ENCODE data around the gene SALL2. TPM values are rescaled to one million over a fixed set of nuclear protein-coding genes. Genes with fewer than 3 reads are reported as not detected.
"Not testable (repeated sequence)": the region's sequence is repeated elsewhere in the genome, so short reads cannot be mapped to it uniquely, and the experiment has no call there.

The SALL2 gene
- total RNA-seq, result 11.2 TPM

DNA sequence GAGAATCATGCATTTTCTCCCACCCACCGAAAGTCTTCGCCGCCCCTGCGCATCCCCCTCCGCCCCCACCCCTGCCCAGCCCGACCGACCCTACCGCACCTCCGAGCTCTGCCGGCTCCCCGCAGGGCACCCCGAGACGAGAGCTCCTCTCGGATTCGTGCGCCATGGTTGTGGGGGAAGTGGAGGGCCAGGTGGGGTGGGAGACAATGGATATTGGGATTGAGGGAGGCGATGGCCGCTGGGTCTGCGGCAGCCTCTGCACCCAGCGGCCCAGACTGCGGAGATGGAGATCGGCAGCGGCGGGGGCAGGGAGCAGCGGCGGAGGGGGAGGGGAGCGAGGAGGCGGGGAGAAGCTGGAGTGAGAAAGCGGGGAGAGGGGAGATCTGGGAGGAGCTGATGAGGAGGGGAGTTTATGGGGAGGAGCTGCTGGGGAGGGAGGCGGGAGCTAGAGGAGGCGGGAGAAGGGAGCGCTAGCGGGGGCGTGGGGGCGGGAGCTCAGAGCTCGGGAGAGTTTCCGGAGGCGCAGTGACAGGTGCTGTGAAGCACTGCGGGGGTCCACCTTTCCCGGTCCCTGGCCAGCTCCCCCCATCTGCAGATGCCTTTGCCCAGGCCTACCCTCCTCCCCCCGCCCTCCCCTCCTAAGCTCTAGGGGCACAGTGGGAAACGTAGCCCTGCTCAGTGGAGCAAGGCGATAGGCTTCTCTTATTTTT is at the start of gene SALL2:
TSS of gene SALL2 (minus strand) at position 385 of the 710 bp plus-strand sequence. CDS start at position 166, 219 bp downstream.
- peak; percentile 74 for DNase-seq

DNA sequence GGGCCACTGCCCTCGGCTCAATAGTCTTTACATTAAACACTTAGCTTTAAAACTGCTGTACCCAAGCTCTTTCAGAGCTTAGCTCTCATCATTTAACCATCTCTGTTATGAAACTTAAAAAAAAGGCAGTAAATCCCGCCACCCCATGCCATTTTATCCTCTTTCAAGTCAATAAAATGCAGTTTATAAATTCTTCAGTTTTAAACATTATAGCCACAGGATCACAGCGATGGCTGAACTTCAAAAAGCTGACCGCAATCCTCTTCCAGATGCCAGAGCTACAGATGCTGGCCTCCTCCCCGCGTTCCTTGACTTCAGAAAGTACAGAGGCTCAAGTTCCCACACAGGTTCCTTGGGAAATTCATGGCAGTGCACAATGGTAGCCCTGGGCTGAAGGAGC is 49.5 kb upstream of the SALL2 start:
- DNase-seq, result no peak

DNA sequence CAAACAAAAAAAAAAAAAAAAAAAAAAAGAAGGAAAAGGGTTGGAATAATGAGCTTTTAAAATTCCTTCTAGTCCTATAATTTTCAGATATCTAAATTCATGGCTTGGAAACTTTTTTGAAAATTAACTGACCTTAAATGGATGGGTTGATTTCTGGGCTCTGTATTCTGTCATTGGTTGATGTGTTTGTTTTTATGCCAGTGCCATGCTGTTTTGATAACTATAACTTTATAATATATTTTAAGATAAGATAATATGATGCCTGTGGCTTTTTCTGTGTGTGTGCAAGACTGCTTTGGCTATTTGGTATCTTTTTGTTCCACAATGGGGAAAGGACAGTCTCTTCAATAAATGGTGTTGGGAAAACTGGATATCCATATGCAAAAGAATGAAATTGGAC is 46.5 kb upstream of the SALL2 start:
- DNase-seq, result no peak

DNA sequence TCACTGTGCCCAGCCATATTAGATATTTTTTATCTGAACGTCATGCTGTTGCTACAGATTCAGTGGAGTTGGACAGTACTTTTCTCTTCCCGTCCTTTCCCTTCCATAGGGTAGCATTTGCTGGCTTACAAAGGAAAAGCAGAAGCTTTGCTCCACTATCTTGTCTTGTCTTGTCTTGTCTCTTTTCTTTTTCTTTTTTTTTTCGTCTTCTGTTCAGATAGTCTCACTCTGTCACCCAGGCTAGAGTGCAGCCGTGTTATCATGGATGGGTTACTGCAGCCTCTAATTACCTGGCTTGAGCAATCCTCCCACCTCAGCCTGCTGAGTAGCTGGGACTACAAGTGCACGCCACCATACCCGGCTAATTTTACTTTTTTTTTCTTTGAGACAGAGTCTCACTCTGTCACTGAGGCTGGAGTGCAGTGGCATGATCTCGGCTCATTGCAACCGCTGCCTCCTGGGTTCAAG is 32.6 kb upstream of the SALL2 start:
- DNase-seq, result no peak

DNA sequence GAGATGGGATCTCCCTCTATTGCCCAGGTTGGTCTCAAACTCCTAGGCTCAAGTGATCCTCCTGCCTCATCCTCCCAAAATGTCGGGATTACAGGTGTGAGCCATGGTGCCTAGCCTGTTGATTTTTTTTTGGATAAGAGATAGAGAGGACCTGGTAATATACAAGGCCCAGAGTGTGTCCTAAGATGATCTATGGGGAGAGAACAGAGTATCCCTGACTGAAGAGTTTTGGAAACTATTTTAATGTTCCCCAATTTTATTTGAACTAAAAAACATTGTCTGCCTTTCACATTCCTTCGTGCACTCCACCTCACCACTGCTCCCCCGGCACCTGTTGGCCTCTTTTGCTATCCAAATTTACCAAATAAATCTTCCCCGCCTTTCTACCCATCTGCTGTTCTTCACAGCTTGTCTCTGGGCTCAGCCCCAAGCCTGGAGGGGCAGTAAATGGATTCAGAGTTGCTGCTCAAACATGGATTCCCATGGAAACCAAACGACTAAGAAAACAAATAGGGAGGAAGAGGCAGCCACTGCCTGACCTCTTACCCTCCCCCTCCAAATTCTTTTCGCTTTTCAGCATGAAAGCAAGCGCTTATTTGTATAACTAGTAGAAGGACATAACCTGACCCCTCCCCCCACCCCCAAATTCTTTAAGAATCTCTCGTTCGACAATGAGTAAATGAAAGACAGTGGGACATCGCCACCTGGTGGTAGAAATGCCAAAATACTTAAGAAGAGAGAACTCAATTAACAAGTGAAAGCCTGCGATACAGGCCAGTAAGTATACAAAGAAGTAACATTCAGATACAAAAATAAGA is 31.1 kb upstream of the SALL2 start:
- DNase-seq, result peak; percentile 24

DNA sequence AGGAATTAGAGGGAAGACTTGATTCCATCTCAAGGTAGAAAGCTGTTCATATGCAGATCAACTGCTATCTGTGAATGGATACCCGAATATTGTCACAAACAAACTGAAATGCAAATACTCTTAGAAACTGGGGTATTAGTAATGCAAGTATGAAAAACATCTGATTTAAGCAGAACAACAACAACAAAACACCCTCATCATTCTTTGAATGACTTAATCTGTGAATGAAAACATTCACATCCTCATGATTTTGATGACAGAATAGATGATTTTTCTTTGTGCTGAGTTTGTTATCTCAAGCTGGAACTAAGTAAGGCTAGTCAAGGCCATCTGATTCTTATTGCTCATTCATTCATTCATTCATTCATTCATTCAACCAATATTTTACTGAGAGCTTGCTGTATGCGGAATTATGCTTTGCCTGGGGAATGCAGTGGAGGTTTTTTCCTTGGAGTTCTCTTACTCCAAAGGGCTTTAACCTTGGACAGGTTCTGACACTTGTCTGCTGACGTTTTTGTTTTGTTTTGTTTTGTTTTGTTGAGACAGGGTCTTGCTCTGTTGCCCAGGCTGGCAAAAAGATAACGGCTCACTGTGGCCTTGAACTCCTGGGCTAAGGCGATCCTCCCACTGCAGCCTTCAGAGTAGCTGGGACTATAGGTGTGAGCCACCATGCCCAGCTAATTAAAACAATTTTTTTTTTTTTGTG is 30.4 kb upstream of the SALL2 start:
- DNase-seq, result no peak

DNA sequence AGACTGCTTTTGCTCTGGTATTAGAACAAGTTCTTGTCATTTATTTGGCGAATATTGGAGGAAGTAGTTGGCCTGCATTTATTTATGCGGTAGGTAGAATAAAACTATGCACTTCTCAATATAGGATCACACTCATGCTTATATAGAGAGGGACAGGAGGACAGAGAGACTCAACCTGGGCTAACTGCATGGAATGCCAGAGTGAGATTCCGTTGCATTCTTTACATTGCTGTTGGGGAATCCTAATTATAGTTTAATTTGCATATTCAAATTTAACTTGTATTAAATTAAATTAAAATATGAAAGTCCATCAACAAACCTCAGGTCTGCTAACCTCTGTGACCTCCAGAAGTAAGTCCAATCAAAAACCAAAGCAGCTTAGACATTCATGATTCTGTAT is 27.1 kb upstream of the SALL2 start:
- no peak for DNase-seq

DNA sequence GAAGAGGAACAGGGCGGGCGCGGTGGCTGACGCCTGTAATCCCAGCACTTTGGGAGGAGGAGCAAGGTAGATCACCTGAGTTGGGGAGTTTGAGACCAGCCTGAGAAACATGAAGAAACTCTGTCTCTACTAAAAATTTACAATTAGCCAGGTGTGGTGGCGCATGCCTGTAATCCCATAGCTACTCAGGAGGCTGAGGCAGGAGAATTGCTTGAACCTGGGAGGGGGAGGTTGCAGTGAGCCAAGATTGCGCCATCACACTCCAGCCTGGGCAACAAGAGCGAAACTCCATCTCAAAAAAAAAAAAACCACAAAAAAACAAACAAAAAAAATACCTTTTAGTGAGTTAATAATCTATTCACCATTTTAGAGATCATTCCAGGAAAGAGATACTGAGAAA is 18.4 kb upstream of the SALL2 start:
- not testable (repeated sequence) for DNase-seq

DNA sequence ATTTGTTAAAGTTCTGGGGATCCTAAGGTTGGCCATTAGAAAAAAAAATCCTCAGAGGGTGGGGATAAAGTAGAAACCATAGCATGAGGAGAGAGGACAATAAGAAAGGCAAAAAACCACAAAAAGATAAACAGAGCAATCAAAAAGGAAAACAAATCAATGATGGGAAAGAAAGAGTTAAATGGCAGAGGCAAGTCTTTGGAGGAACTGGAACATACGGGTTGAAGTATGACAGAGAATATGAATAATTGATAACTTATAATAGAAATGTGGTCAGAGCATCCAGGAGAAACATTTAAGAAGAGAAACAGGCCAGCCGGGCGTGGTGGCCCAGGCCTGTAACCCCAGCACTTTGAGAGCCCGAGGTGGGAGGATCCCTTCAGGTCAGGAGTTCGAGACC is 17.8 kb upstream of the SALL2 start:
- no peak for DNase-seq

DNA sequence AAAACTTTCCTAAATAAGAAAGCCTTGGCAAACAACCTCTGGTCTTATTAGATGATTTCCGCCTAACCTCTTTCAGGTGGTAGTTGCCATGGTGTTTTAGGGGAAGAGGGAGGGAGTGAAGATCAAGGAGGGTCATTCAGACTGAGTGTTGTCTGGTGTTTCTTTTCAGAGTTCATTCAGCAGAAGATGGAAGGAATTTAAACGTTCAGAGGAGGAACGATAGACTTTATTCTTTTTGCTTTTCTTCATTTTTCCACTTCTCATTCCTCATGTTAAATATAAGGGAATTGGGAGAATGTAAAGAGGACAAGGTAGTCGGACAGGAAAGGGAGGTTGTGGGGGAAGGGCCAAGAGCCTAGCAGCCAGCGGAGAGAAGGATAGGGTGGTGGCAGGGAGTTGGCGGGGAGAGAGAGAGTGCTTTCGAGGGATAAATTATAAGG is 17.4 kb upstream of the SALL2 start:
- no peak for DNase-seq

DNA sequence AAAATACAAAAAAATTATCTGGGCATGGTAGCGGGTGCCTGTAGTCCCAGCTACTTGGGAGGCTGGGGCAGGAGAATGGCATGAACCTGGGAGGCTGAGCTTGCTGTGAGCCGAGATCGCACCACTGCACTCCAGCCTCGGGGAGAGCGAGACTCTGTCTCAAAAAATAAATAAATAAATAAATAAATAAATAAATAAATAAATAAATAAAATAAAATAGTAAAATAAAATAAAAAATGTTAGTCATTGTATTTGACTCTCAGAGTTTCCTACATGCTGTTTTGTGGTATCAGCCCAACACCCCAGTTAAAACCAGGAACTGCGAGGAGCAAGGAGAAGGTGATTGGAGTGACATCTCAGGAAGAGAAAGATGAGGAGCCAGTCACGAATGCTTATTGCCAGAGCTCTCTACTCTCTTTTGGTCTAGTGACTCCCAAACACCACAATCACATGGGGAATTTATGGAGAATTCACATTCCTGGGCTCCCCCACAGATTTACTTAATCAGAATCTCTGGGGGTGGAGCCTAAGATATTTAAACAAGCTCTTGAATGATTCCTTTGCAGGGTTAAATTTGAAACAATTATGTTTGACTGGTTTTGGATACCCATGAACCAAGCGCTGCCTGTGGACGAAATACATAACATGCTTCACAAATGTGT is 15.4 kb upstream of the SALL2 start:
- no peak for DNase-seq

DNA sequence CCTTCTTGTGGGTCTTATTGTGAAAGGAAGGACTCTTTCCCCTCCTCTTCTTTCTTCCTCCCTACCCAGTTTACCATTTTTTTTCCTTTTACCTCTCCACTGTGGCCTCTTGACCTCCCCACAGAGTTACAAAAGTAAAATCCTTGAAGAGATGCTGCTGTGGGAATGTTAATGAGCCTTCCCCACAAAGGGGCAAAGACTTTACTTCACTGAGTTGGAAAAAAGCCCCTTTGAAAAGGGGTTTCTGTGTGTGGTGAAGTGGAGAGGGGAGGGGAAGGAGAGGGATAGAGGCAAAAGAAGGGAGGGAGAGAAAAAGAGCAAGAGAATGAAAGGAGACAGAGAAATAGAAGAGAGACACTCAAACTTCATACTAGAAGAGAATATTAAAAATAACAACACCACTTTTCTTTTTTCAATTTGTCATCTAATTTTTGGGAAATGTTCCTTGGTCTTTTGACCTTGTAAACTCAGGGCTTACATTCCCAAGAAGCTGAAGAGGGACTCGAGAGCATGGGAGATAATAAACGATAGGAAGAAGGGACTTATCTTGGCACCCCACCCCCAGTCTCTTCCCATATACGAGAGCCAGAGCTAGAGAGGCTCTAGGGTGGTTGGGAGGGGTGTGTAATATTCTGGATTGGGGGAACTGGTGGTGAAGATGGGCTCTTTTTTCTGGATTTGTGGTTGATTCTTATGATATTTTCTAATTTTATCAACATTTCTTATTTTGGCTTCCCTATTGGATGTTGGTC is 13.2 kb upstream of the SALL2 start:
- no peak for DNase-seq

DNA sequence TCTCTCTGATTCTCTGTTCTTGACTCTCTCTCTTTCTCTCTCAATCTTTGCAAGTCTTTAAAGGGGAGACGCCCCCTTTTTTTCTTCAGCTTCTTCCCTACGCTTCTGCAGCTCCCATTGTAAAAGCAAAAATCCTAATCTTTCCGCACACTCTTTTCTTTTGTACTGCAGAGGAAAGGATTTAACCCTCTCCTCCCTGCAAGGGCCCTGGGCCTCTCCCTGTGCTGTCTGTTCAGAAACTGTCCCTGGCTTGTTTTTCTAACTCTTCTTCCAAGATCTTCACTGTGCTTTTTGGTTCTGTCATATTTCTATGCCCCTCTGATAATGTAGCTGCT is 10.9 kb upstream of the SALL2 start:
- no peak for DNase-seq

DNA sequence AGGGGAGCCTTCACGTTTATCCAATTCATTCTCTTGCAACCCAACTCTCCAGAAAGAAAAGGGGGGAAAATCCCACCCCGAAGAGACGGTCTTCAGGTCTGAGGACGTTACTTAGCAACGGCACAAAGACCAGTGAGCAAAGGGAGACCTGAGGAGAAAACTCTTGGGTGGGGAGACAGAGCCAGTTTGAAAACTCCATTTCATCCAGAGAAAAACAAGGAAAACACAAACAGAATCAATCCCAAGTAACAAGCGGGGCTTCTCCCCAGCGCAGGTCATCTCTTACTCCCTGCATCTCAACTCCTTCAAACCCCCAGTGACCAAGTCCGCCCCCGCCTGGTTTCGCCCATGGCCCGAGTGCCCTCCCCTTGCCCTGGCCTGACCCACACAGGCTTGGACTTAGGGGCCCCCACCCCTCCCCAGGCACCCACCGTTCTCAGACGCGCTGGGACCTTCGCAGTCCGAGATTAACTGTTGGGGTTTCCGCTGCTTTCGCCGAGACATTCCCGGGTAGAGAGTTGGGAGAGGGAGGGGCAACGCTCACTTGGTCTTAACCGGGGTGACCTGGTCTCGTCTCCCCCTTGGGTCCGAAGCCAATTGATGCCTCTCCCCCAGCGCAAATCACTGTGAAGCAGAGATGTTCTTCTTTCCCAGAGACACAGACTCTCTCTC is 10.4 kb upstream of the SALL2 start:
- DNase-seq, result no peak

DNA sequence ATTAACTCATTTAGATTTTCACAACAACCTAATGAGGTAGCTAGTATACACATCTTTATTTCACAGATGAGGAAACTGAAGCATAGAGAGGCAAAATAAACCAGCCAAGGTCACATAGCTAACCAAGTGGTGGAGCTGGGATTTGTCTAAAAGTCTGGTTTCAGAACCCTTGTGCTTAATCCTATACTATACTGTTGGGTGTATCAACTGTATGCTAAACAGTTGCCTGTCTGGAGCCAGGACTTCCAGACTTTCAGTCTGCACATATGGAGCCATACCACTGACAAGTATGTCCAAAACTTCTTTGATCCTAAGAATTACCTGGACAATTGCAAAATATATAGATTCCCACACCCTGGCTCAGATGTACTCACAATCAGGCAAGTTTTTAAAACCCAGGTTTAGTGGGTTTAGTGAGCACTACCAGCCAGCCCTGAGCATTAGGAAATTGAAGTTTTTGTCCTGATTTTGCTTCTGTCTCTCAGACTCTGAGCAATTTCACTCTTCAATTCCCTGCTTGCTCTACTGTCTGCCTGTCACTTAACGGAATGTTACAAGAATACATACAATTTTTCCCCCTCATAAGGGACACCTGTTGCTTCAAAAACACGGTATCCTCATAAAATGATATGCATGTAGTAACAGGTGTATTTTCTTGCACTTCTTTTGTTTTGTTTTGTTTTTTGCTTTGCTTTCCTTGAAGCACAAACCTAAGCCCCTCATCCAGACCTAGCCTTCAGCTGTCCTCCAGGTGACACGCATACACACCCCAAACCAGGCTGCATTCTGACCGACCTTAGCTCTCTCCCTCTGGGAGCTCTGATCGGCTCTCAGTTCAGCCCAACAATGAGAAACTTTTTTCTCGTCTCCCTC is 9.6 kb upstream of the SALL2 start:
- DNase-seq, result no peak

DNA sequence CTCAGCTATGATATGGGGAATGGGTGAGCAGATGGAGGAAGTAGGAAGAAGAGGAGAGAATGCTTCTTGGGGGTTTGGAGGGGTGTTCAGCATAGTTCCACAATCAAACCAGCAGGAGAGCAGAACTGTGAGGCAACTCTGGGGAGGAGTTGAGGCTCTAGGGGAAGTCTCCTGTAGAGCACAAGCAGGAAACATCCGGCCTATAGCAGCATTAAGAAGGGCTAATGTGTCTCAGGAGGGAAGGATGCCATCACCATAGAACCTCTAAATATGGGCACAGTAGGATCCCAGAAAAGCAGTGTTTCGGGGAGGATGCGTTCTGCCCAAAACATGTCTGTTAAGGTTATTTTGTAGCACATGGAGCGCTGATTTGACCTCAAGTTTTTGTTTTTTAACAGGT is 8.4 kb upstream of the SALL2 start:
- DNase-seq, result no peak

DNA sequence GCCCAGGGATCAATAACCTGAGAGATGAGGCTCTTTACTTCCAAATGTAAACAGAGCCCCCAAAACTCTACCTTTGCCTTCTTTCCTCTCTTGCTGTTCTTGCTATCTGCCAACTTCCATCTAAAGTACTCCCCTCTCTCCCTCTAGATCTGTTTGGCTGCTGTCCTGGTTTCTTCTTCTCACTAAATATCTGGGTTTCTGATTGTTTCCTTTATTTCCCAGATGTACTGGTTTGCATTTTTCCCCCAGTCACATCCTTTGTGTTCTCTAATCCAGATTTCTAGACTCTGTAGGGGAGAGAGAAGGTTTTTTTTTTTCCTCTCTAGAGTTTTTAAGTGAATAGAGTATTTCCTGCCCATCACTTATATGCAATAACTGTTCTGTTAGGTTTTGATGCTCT is 7.1 kb upstream of the SALL2 start:
- DNase-seq, result no peak

DNA sequence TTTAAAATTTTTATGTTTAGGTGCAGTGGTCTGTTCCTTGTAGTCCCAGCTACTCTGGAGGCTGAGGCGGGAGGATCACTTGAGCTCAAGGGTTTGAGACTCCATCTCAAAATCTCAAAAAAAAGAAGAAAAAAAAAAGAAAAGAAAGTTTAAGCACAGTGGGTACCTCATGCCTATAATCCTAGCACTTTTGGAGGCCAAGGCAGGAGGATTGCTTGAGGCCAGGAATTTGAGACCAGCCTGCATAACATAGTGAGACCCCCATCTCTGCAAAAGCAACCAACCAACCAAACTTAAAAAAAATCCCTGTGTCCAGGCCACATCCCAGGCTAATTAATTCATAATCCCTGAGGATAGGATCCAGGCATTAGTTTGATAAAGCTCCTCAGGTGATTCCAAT is 3.4 kb upstream of the SALL2 start:
- DNase-seq, result no peak

DNA sequence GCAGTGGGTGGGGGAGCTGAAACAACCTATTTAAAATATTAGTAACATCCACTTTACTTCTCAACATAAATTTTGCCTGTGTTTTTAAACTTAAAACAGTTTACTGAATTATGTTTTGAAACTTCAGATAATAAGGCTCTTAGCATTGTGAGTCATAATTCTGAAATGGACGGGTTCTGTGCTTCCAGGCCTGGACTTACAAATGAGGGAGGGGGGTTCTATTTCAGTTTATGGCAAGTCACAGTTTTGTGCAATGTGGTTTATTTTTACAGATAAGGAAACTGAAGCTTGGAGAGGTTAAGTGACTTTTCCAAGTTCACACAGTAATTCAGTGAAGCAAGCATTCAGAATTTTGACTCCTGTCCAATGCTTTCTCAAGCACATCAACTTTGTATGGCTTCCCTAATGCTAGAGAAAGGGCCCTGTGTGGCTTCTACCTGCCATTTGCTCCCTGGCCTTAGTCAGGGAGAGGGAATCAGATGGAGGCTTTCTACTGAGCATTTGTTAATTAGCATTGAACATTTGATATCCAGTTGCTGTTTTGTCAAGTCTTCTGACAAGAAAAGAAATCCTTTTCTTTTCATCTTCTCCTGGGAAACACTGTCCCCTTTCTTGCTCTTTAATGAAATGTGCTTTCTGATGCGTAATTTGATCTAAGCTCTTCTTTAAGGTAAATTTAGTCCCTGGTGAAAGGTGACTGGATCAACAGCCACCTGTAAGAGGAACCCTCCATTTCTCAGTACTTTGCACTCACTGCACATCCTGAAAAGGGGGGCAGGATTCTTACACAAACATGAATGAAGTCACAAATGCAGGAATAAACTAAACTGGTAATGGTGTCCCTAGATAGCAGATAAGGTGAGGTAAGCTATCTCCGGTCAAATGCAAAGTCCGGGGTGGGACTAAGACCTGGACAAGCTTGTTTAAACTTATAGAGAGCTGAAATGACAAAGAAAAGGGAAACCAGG is 2.5 kb upstream of the SALL2 start:
- no peak for DNase-seq
